ENCODE measurements around the gene HSD11B1. TPM values are rescaled to one million over a fixed set of nuclear protein-coding genes. Genes with fewer than 3 reads are reported as not detected.

HSD11B1 gene
- polyA plus RNA-seq, 3 donors from 2014 or later, result not detected

- DNase-seq, result no peak
- H3K4me1 Mint-ChIP-seq, result peaks cover 4 to 6% of the 10 kb centered on the region in 2 donors
- no peaks in the 10 kb centered on the region for H3K9me3 Mint-ChIP-seq
- peak overlapping the region in 1 of 6 donors; percentile 4 for H3K27ac Mint-ChIP-seq
- H3K36me3 Mint-ChIP-seq, result peaks cover 0 to 3% (median 0%) of the 10 kb centered on the region in 3 donors
- H3K4me3 Mint-ChIP-seq, result no peak overlapping the region
- H3K27me3 Mint-ChIP-seq (ENCODE audit: low read depth in 3 of 3), result peaks cover 1 to 2% (median 1%) of the 10 kb centered on the region in 3 donors
Measured at GRCh38 chr1:209742409-209743144, 37.9 kb downstream of the HSD11B1 start.

DNA sequence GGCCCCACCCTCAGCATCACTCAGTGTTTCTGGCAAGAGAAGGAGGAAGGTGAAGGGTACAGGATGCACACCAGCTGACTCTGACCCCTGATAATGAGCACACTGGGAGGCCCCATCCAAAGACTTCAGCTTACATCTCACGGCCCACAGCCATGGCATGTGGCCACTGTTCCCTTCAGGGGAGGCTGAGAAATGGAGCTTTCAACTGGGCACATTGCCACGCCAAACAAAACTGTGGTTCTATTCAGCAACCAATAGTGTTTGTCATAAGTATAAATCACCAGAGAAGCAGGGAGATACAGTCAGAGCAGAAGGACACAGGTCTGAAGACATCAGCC lies 38.5 kb downstream of the HSD11B1 start:
- Mint-ChIP-seq H3K27ac (peak overlapping the region in 1 of 6 donors; percentile 4), H3K4me3 (no peak overlapping the region), H3K9me3 (no peaks in the 10 kb centered on the region), H3K36me3 (peaks cover 0 to 3% (median 0%) of the 10 kb centered on the region in 3 donors), H3K4me1 (peaks cover 9 to 12% of the 10 kb centered on the region in 2 donors), H3K27me3 (ENCODE audit: low read depth in 3 of 3) (peaks cover 1 to 2% (median 1%) of the 10 kb centered on the region in 3 donors)
- DNase-seq, result no peak

DNA sequence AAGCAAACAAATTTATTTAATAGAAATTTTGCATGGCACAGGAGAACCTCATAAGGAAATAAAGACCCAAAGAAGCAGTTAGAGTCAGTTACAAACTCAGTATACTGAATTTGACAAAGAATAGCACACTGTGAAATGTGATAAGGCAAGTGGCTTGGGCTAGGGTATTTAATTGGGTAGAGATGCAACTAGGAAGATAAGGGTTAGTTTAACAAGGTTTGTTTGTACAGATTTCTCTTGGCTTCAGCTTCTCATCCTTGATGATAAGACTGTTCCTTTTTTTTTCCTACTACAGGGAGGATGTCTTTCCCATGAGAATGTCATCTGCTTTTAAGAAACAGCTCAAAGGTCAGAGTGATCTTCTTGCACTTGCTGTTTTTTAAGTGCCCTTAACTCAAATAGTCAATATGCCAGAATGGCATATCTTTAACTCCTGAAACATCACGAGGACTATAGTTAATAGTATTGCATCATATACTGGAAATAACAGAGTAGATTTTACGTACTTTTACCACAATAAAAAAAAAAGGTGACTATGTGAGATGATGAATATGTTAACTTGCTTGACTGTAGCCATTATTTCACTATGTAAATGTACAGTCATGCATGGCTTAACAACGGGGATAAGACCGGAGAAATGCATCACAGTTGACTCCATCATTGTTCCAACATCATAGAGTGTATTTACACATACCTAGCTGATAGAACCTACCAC lies 42.0 kb downstream of the HSD11B1 start:
- peak overlapping the region in 5 of 6 donors; percentile 4 to 92 (median 77) for H3K27ac Mint-ChIP-seq
- peaks cover 21 to 24% of the 10 kb centered on the region in 2 donors for H3K4me1 Mint-ChIP-seq
- peaks cover 1 to 2% (median 1%) of the 10 kb centered on the region in 3 donors for H3K27me3 Mint-ChIP-seq (ENCODE audit: low read depth in 3 of 3)
- peaks cover 0 to 3% (median 0%) of the 10 kb centered on the region in 3 donors for H3K36me3 Mint-ChIP-seq
- no peak overlapping the region for H3K4me3 Mint-ChIP-seq
- no peak for DNase-seq
- H3K9me3 Mint-ChIP-seq, result no peaks in the 10 kb centered on the region

DNA sequence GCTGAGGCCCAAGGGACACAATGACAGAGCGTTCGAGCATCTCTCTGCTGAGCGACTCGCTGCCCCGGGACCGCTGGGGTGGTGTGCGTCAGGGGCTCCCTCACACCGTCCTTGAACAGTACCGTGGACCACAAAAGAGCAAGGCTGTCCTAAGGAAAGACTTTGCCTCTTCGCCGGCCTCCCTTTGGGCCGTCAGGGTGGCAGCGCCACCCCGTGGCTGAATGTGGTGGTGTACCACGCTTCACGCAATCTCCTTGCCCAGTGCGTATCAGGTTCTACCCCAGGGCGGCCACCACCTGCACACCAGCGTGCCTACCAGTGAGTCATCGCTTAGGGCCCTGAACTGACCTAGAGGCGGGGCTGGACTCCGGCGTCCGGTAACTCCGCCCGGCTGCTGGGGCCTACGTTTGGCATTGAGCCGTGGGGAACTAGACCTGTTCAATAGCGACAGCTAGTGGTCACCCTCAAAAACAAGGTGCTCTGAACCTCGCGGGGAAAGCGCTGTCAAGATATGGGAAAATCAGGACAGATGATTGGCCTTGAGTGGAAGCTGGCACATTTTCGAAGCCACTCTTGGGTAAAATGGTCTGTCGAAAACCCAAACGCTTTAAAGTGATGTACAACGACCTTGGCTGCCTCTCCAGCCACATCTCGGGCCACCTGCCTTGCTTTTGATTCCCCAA lies 43.1 kb downstream of the HSD11B1 start:
- peaks cover 31 to 32% of the 10 kb centered on the region in 2 donors for H3K4me1 Mint-ChIP-seq
- H3K27ac Mint-ChIP-seq, result peak overlapping the region; percentile 65 to 92 (median 86)
- peaks cover 0 to 3% (median 0%) of the 10 kb centered on the region in 3 donors for H3K36me3 Mint-ChIP-seq
- peak overlapping the region; percentile 76 to 87 (median 85) for H3K4me3 Mint-ChIP-seq
- H3K9me3 Mint-ChIP-seq, result no peaks in the 10 kb centered on the region
- peak; percentile 90 to 93 (median 91) for DNase-seq
- H3K27me3 Mint-ChIP-seq (ENCODE audit: low read depth in 3 of 3), result peaks cover 0 to 1% (median 0%) of the 10 kb centered on the region in 3 donors

- Mint-ChIP-seq H3K27ac (peak overlapping the region in 5 of 6 donors; percentile 77 to 92 (median 87)), H3K36me3 (peaks cover 0 to 2% (median 0%) of the 10 kb centered on the region in 3 donors)
- DNase-seq, result no peak
Measured at GRCh38 chr1:209748620-209749019, 44.0 kb downstream of the HSD11B1 start.

GRCh38 chr1:209749205-209749604 lies 44.6 kb downstream of the HSD11B1 start:
- H3K9me3 Mint-ChIP-seq, result no peaks in the 10 kb centered on the region
- peaks cover 31 to 33% of the 10 kb centered on the region in 2 donors for H3K4me1 Mint-ChIP-seq
- H3K27ac Mint-ChIP-seq, result peak overlapping the region in 4 of 6 donors; percentile 54 to 73 (median 64)
- H3K36me3 Mint-ChIP-seq, result no peaks in the 10 kb centered on the region
- DNase-seq, result no peak
- H3K27me3 Mint-ChIP-seq (ENCODE audit: low read depth in 3 of 3), result no peaks in the 10 kb centered on the region
- peak overlapping the region in 1 of 5 donors; percentile 53 for H3K4me3 Mint-ChIP-seq

More at GRCh38 chr1:209748620-209749019, 44.0 kb downstream of the HSD11B1 start:
- Mint-ChIP-seq H3K9me3 (no peaks in the 10 kb centered on the region), H3K4me3 (peak overlapping the region in 2 of 5 donors; percentile 85 to 87), H3K4me1 (peaks cover 31 to 32% of the 10 kb centered on the region in 2 donors), H3K27me3 (ENCODE audit: low read depth in 3 of 3) (peaks cover 0 to 1% (median 0%) of the 10 kb centered on the region in 3 donors)

- no peak for DNase-seq
- no peaks in the 10 kb centered on the region for H3K9me3 Mint-ChIP-seq
- H3K27me3 Mint-ChIP-seq (ENCODE audit: low read depth in 3 of 3), result no peaks in the 10 kb centered on the region
- peak overlapping the region in 4 of 6 donors; percentile 54 to 73 (median 64) for H3K27ac Mint-ChIP-seq
- peaks cover 31 to 34% of the 10 kb centered on the region in 2 donors for H3K4me1 Mint-ChIP-seq
- H3K4me3 Mint-ChIP-seq, result peak overlapping the region in 1 of 5 donors; percentile 53
- no peaks in the 10 kb centered on the region for H3K36me3 Mint-ChIP-seq
Measured at GRCh38 chr1:209749670-209750323, 45.2 kb downstream of the HSD11B1 start.

- Mint-ChIP-seq H3K36me3 (peaks cover 0 to 4% (median 3%) of the 10 kb centered on the region in 3 donors), H3K27ac (peak overlapping the region in 5 of 6 donors; percentile 17 to 95 (median 67)), H3K4me1 (peaks cover 51 to 52% of the 10 kb centered on the region in 2 donors), H3K27me3 (ENCODE audit: low read depth in 3 of 3) (peaks cover 0 to 5% (median 0%) of the 10 kb centered on the region in 3 donors), H3K9me3 (no peaks in the 10 kb centered on the region), H3K4me3 (peak overlapping the region in 2 of 5 donors; percentile 11 to 87)
- peak in 1 of 3 donors; percentile 25 for DNase-seq
Measured at GRCh38 chr1:209751627-209752231, 47.1 kb downstream of the HSD11B1 start.

- H3K27me3 Mint-ChIP-seq (ENCODE audit: low read depth in 3 of 3), result peaks cover 0 to 5% (median 0%) of the 10 kb centered on the region in 3 donors
- H3K4me3 Mint-ChIP-seq, result no peak overlapping the region
- peaks cover 0 to 5% (median 4%) of the 10 kb centered on the region in 3 donors for H3K36me3 Mint-ChIP-seq
- peaks cover 53 to 57% of the 10 kb centered on the region in 2 donors for H3K4me1 Mint-ChIP-seq
- no peaks in the 10 kb centered on the region for H3K9me3 Mint-ChIP-seq
- DNase-seq, result no peak
- H3K27ac Mint-ChIP-seq, result peak overlapping the region in 2 of 6 donors; percentile 4 to 95
Measured at GRCh38 chr1:209752890-209753289, 48.2 kb downstream of the HSD11B1 start.

DNA sequence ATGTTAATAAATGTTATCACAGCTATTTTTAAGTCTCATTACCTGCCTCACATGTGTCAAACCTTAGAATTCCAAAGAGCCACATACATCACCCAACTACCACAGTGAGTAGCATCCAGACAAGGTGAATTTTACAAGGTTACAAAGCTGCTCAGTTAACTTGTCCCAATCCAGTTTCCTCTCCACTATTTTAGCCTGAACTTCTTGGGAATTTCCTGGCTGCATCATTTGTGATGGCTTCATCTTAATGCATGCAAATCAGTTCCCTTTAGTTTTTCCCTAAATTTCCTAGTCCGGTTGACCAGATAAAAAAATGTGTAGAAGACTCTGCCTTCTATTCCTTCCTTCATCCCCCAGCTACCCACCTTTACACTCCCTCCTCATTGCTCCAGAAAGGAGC lies 50.6 kb downstream of the HSD11B1 start:
- peaks cover 69 to 71% of the 10 kb centered on the region in 2 donors for H3K4me1 Mint-ChIP-seq
- H3K27ac Mint-ChIP-seq, result peak overlapping the region; percentile 91 to 99 (median 96)
- H3K36me3 Mint-ChIP-seq, result peaks cover 15 to 28% (median 21%) of the 10 kb centered on the region in 3 donors
- H3K9me3 Mint-ChIP-seq, result no peaks in the 10 kb centered on the region
- no peak for DNase-seq
- peak overlapping the region; percentile 93 to 97 (median 96) for H3K4me3 Mint-ChIP-seq
- H3K27me3 Mint-ChIP-seq (ENCODE audit: low read depth in 3 of 3), result peaks cover 0 to 5% (median 0%) of the 10 kb centered on the region in 3 donors

DNA sequence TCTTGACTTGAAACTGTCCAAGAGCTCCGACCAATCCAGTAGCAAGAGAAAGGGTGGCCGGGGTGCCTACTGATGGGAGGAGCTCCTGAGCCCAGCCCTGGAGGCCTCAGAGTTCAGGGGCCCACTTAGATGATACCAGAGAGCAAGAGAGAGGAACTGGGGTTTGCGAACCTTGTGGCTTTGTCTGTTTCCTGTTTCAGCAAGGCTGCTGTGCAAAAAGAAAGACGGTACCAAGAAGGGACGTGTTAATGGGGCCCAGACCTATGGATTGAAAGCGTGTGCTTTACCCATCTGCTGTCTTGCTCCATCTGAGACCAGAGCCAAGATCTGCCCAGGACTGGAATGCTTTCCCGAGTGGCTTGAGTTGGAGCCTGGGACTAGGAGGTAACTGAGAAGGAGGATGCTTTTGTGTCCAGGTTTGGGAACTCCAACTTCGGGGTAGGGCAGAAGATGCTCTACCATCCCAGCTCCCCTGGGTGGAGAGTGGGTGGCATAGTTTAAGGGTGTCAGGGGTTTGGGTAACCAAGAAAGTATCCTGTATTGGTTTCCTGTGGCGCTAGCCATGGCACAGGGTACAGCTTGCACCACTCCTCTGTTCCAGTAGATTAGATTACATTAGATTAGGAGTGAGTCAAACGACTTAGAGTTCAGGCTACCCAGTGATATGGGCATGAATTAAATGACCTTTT lies 51.4 kb downstream of the HSD11B1 start, which contains the start of gene TRAF3IP3:
Gene TRAF3IP3 (plus strand): TSS at position 128 of the 689 bp plus-strand sequence. CDS start 3,987 bp downstream, outside the sequence.
- Mint-ChIP-seq H3K4me1 (peaks cover 76 to 77% of the 10 kb centered on the region in 2 donors), H3K36me3 (peaks cover 22 to 37% (median 26%) of the 10 kb centered on the region in 3 donors), H3K27me3 (ENCODE audit: low read depth in 3 of 3) (peaks cover 0 to 5% (median 0%) of the 10 kb centered on the region in 3 donors), H3K4me3 (peak within 1 kb of the TSS; percentile 93 to 97 (median 96)), H3K9me3 (no peaks in the 10 kb centered on the region), H3K27ac (peak within 1 kb of the TSS; percentile 91 to 99 (median 96))
- peak; percentile 77 to 83 (median 78) for DNase-seq
